H1 (cell line): ENCODE results near the gene SNTG2. TPM values are rescaled to one million over a fixed set of nuclear protein-coding genes. Genes with fewer than 3 reads are reported as not detected.

Experiments used
- CHD7 ChIP-seq: fragments of 300-600 bp; sonication (generic); IDR thresholded peaks from 2 replicates; pipeline ENCODE4 v1.7.1; 2012; ENCODE audit warnings: low read length, moderate library complexity, mild to moderate bottlenecking, inconsistent platforms; ENCODE audit not compliant: insufficient replicate concordance
- CREB1 ChIP-seq: IDR thresholded peaks from 2 replicates; pipeline ENCODE4 v1.6.1; 2012; ENCODE audit warnings: inconsistent platforms
- POLR2A ChIP-seq, 2 experiments: IDR thresholded peaks; 1 replicate in 1 of 2; 2 replicates in 1 of 2; pipeline ENCODE4 v1.6.1; 2011; ENCODE audit warnings: low read depth in 2 of 2, low read length in 2 of 2, mild to moderate bottlenecking in 2 of 2; ENCODE audit errors: control extremely low read depth in 1 of 2
- YY1 ChIP-seq: IDR thresholded peaks from 2 replicates; pipeline ENCODE4 v1.6.1; 2011; ENCODE audit warnings: low read depth, mild to moderate bottlenecking, low read length
- polyA plus RNA-seq, 7 experiments: library from polyadenylated mRNA; depleted of rRNA in 3 of 7; stranded (reverse) in 5 of 7; unstranded in 2 of 7; fragments of >200 nt in 5 of 7; fragments of 200-250 nt in 2 of 7; gene quantifications; 1 replicate in 5 of 7; 2 replicates in 1 of 7; 4 replicates in 1 of 7; pipeline versions ENCODE4 v1.2.1 to v1.2.3, GENCODE V29; 2011 to 2013; ENCODE audit warnings: missing spikeins in 2 of 7, mixed read lengths in 2 of 7
- total RNA-seq: library from RNA; stranded (reverse); fragmentation: NEBNext Ultra II Directional; extraction: Animal tissue kit (Norgen Biotek cat#: 25700); gene quantifications from 2 replicates; pipeline ENCODE4 v1.2.1, GENCODE V29; 2021

The SNTG2 gene
- total and polyA plus RNA-seq, 2 of the 8 experiments (the other 6 are each of a cell fraction or from before 2014, with no cell fraction given): 6.6 to 18.1 TPM

DNA sequence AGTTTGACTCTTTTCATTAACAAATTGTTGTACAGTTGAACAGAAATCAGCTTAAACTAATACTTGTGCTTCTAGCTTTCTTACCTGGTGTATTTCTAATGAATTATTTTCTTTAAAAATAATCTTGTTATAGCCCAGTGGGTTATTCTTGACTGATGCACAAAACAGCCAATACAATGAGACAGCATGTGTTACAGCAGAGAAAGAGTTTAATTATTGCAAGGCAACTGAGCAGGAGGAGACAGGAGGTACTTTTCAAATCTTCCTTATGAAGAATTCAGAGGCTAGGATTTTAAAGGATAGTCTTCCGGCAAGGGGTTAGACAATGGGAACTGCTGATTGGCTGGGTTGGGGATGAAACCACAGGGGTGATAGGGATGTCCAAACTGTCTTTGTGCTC is 398.1 kb downstream of the SNTG2 start (continued):
- TF ChIP-seq POLR2A (IDR thresholded peaks at IDR 0.05; ENCODE audit: control extremely low read depth in 1 of 2, low read depth in 2 of 2, low read length in 2 of 2) (no peak), YY1 (no peak), CHD7 (no peak), CREB1 (no peak)
